Stimulated activated CD4-positive, alpha-beta T cell treated with anti-CD3 and anti-CD28 coated beads, TNF-alpha, amount 100 ng/mL, for 48 hours (primary cell): ENCODE measurements around the gene ZSCAN18.

Experiments used
- DNase-seq, 3 donors: peaks; one replicate each; pipeline ENCODE4 v3.0.0-alpha.2; 2020; ENCODE audit warnings: low read depth in 3 of 3

The ZSCAN18 gene

DNA sequence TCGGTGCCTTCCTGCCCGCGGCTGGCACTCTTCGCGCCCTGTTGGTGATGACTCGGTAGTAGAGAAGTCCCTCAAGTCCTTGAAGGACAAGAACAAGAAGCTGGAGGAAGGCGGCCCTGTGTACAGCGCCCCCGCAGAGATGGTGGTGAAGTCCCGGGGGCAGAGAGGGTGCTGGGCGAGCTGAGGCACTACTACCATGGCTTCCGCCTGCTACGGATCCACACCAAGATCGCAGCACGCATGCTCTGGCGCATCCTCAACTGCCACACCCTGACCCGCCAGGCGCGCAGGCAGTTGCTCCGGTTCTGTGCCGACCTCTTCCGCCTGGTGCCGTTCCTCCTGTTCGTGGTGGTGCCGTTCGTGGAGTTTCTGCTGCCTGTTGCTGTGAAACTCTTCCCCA is 53.1 kb downstream of the ZSCAN18 start:
- no peak for DNase-seq

- no peak for DNase-seq
These were observed 53.6 kb downstream of the ZSCAN18 start for GRCh38 chr19:58044391-58044790.

DNA sequence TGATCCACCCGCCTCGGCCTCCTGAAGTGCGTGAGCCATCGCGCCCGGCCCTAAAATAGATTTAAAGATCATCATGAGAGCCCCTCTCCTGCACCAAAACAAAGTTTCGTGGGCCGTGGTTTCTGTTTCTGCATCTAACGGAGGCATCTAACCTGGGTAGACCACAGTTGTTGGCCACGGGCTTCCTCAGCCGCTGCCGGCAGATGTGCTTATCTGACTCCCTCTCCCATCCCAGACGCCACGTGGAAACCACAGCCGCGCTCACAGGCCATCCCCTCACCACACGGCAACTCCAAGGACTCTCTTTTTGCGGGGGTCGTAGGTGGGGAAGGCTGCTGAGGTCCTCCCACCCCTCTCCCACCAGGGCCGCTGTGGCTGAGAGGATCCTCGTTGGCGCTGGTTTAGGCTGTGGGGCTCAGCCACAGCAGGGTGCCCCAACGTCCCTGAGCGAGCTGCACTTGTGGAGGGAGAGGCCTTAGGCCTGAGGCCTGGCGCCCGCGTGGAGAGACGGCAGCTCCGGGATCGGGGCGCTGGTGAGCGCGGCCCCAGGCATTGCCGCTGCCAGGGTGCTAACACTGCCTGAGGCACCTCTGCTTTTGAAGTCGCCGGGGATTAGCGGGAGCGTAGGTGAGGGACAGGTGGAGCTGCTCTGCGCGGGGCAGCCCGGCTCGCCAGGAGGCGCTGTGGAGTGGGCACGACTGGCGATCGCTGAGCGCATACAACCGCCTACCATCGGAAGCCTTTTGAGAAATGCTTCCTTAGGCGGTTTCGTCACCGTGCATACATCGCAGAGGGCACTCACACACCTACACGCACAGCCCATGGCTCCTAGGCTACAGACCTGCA is 55.3 kb downstream of the ZSCAN18 start:
- no peak for DNase-seq

GRCh38 chr19:58040751-58041525 is 57.1 kb downstream of the ZSCAN18 start:
- no peak for DNase-seq

DNA sequence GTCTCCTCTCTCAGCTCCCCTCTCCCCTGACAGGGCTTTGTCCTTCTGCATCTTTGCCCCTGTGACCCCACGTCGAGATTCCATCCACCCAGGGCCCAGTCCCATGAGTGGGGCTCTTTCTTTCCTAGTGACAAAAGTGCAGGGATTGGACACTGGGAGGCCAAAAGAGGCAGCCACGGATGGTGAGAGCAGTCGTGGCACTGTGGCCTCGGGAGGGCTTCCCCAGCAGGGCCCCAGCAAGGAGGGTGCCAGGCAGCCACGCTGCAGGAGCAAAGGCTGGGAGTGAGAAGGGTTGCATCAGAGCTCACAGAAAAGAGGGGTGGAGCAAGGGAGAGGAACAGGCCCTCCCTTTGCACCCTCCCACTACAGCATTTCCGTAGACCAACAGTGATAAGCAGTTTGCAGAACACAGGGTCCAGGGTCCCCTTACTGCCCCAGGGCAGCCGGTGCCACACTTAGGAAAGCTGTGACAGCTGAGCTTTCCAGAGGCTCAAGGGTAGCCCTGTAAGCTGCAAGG is 59.3 kb downstream of the ZSCAN18 start:
- DNase-seq = no peak

GRCh38 chr19:58037927-58038687 is 59.9 kb downstream of the ZSCAN18 start:
- no peak for DNase-seq

GRCh38 chr19:58035863-58036262 is 62.2 kb downstream of the ZSCAN18 start:
- no peak for DNase-seq

GRCh38 chr19:58034477-58034793 is 63.6 kb downstream of the ZSCAN18 start:
- no peak for DNase-seq
